Omental fat pad (tissue), 4 donors: Measurements from ENCODE around the gene VPS36. TPM values are rescaled to one million over a fixed set of nuclear protein-coding genes. Genes with fewer than 3 reads are reported as not detected.
"Not testable (repeated sequence)": the region's sequence is repeated elsewhere in the genome, so short reads cannot be mapped to it uniquely, and the experiment has no call there.

Experiments used
- ATAC-seq: fragments of 150-250 bp; one replicate; pipeline ENCODE4 v1.9.1; 2016; ENCODE audit warnings: mild to moderate bottlenecking, moderate library complexity; ENCODE audit not compliant: low FRiP score
- DNase-seq: peaks from one replicate; pipeline ENCODE4 v3.0.0-alpha.2; 2019; ENCODE audit warnings: low spot score
- CTCF ChIP-seq, 3 donors: fragments of 450-650 bp; IDR thresholded peaks; one replicate each; pipeline ENCODE4 v1.5.1; 2016 to 2017; ENCODE audit warnings: antibody characterized with exemption in 3 of 3, mild to moderate bottlenecking in 3 of 3, moderate library complexity in 2 of 3
- total RNA-seq, 4 donors: library from RNA; depleted of rRNA; stranded (reverse); fragments of >200 nt; gene quantifications; one replicate each; pipeline ENCODE4 v1.1.0, GENCODE V29; 2016

The VPS36 gene
- total RNA-seq, result 10 to 100 TPM; 32.2 to 59.4 (median 46.5) TPM

GRCh38 chr13:52450012-52450792 is at the start of gene VPS36:
TSS of gene VPS36 (minus strand) at chr13:52450634. CDS start at chr13:52450594, 40 bp downstream.
- peak in 2 of 3 donors; percentile 97 to 99 for TF ChIP-seq CTCF (IDR thresholded peaks at IDR 0.05)
- ATAC-seq (peak; percentile 97), DNase-seq (peak; percentile 93)

GRCh38 chr13:52497979-52498378 is 47.5 kb upstream of the VPS36 start:
- ATAC-seq, DNase-seq: not testable (repeated sequence)

- ATAC-seq, DNase-seq: not testable (repeated sequence)
Observed at GRCh38 chr13:52494241-52494640, 43.8 kb upstream of the VPS36 start.

- not testable (repeated sequence) for ATAC-seq
Observed at GRCh38 chr13:52491015-52491414, 40.6 kb upstream of the VPS36 start.

GRCh38 chr13:52488763-52489162 is 38.3 kb upstream of the VPS36 start:
- DNase-seq, ATAC-seq: not testable (repeated sequence)

More at GRCh38 chr13:52491015-52491414, 40.6 kb upstream of the VPS36 start:
- DNase-seq, result not testable (repeated sequence)

GRCh38 chr13:52487078-52487477 is 36.6 kb upstream of the VPS36 start:
- DNase-seq, ATAC-seq: not testable (repeated sequence)

- ATAC-seq, DNase-seq: not testable (repeated sequence)
Observed at GRCh38 chr13:52480677-52481428, 30.4 kb upstream of the VPS36 start.

GRCh38 chr13:52468487-52468886 is 18.1 kb upstream of the VPS36 start:
- DNase-seq, ATAC-seq: not testable (repeated sequence)

GRCh38 chr13:52463526-52463925 is 13.1 kb upstream of the VPS36 start:
- no peak for DNase-seq
- TF ChIP-seq CTCF (IDR thresholded peaks at IDR 0.05), result no peak
- no peak for ATAC-seq

GRCh38 chr13:52461265-52461664 is 10.8 kb upstream of the VPS36 start:
- ATAC-seq, result no peak
- DNase-seq, result no peak
- TF ChIP-seq CTCF (IDR thresholded peaks at IDR 0.05), result no peak
